RCC 7860 (cell line): ENCODE measurements around the gene NUDT21.
"Not testable (repeated sequence)": the region's sequence is repeated elsewhere in the genome, so short reads cannot be mapped to it uniquely, and the experiment has no call there.

Experiments used
- DNase-seq: peaks from one replicate; pipeline ENCODE4 v3.0.0-alpha.2; 2015; ENCODE audit warnings: low spot score
- FAIRE-seq: peaks from 2 replicates; lab custom pipeline; 2012; peaks lifted over from hg19 to GRCh38; lab: Jason Lieb, UNC

NUDT21 gene

DNA sequence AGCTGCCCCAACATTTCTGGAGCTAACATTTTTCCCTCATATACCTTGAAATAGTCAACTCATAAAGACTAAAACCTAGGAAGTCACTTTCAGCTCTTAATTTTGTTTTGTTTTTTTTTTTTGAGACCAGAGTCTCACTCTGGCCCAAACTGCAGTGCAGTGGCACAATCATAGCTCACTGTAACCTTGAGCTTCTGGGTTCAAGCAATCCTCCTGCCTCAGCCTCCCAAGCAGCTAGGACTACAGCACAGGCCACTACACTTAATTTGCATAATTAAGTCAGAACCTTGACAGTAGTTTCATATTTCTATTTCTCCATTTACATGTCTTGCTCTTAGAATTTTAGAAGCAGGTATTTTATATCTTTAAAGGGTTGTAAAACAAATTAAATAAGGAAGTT lies 30.5 kb downstream of the NUDT21 start:
- FAIRE-seq = no peak
- no peak for DNase-seq

DNA sequence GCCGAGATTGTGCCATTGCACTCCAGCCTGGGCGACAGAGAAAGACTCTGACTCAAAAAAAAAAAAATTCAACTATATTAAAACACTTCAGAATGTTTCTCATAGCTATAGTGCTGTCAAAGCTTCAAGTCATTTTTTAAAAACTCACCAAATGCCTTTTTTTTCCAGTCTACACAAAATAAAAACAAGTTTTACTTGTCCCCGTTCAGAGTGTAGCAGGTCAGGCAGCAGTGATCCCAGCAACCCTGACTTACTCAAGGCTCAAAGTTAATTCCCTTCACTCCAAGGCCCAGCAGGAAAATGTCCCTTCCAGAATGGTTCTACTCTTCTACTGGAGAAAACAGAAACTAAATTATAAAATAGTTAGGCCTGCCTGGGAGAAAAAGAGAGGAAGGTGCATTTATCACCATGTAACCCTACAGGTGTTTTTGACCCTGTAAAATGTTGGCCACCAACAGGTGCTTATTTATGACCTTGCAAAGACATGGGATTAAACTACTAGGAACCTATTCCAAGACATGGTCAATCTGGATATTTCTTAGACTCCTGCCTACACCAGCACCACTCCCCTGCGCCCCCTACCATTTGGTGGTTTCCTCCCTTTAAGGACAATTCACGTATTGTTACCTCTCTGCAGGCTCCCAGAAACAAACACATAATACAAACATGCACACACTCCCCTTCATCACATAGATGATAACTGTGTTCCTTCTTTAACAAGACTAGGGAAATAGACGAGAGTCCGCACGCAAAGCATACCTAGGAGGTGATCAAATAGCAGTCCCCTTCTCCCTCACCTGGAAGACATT lies 31.2 kb downstream of the NUDT21 start:
- FAIRE-seq = no peak

DNA sequence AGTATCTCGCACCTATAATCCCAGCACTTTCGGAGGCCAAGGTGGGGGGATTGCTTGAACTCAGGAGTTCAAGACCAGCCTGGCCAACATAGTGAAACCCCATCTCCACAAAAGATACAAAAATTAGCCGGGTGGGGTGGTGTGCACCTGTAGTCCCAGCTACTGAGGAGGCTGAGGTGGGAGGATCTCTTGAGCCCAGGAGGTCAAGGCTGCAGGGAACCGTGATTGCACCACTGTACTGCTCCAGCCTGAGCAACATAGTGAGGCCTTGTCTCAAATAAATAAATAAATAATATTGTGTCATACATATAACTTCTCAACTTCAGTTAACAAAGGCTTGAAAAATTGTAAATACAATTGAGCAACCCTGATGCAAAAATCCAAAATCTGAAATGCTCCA lies 34.0 kb downstream of the NUDT21 start:
- FAIRE-seq (no peak), DNase-seq (no peak)

More for the DNA sequence above, 31.2 kb downstream of the NUDT21 start:
- no peak for DNase-seq

DNA sequence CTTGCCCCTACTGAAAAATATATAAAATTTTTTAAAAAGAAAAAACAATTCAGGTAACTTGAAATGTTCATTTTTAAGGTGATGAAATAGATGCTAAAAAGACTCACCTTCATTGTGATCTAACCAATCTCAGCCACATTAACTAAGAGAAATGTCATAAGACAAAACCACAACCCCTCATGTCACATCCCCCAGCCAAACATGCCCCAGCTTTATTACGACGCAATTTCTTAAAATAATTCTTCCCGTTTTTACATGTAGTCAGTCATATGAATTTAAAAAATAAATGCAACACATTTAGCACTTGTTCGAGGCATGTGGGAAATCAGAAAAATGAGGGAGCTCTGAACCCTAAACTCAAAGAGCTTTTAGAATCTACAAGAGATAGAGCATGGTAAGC lies 35.3 kb downstream of the NUDT21 start:
- FAIRE-seq = no peak
- no peak for DNase-seq

DNA sequence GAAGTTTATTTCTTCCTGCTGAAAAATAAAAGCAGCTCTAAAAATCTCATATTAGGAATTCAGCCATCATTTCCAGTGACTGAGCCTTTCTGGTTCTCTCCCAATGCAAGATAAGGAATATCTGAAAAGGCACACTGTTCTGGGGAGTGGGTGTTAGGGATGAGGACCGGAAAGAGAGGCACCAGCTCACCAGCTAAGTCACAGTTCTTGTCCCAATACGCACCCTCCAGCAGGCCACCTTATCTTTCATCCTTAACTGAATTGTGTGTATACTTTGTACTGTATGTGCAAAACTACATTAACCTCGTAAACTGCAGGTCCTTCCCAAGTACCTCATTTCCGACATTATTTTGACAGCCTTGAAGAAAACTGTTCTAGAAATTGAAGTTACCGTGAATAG lies 36.8 kb downstream of the NUDT21 start:
- FAIRE-seq (no peak), DNase-seq (no peak)

DNA sequence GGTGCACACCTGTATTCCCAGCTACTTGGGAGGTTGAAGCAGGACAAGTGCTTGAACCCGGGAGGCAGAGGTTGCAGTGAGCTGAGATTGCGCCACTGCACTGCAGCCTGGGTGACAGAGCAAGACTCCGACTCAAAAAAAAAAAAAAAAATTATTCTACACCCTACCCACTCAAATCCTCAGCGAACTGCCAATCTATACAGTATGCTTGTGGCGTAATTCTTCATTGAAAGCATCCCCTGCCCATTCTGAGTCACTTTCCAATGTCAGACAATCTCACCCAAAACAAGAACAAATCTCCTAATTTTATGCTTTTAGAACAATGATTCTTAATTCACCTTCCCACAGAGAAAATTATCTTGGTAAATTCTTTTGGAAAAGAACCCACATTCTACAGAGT lies 37.8 kb downstream of the NUDT21 start:
- FAIRE-seq (no peak), DNase-seq (no peak)

DNA sequence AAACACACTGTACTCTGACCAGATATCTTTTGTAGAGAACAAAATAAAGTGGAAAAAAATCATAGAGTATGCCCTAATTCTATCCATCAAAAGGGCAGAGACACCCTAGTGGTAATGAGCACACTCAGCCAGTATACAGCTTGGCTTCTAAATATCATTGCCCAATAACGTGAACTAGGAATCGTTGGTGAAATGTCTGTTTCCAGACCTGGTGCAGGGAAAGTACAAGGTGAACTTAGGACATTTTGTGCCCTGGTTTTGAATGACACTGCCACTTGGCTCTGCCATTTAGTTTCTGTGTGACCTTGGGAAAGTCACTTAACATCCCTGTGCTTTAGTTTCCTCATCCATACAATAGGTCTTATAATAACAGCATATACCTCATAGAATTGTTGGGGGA lies 39.5 kb downstream of the NUDT21 start:
- no peak for DNase-seq
- FAIRE-seq = no peak

DNA sequence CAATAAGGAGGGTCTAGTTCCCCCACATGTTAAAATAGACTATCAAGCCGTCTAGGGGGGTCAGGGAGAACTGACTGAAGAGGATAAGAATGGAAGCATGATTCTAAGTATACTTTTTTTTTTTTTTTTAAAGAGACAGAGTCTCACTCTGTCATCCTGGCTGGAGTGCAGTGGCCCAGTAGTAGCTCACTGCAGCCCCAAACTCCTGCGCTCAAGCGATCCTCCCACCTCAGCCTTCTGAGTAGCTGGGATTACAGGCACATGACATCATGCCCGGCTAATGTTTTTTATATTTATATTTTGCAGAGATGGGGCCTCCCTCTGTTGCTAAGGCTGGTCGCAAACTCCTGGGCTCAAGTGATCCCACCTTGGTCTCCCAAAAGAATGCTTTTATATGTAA lies 40.0 kb downstream of the NUDT21 start:
- FAIRE-seq (no peak), DNase-seq (no peak)

DNA sequence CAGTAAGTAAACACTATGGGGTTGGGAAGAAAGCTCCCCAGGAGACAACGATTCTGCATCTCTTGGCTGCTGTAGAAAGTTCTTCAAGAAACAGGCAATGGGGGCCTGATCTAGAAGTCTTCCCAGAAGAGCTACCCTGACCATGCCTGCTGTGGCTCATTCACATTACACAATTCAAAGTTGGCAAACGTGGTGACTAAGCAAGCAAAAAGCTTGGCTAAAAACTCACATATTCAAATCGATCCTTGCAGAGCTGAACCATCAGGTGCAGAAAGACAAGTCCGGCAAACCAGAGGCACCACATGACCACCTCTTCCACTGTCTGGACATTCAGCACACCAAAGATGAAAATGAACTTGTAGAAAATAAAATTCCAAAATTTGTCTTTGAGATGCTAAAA lies 41.9 kb downstream of the NUDT21 start:
- DNase-seq (no peak), FAIRE-seq (no peak)

DNA sequence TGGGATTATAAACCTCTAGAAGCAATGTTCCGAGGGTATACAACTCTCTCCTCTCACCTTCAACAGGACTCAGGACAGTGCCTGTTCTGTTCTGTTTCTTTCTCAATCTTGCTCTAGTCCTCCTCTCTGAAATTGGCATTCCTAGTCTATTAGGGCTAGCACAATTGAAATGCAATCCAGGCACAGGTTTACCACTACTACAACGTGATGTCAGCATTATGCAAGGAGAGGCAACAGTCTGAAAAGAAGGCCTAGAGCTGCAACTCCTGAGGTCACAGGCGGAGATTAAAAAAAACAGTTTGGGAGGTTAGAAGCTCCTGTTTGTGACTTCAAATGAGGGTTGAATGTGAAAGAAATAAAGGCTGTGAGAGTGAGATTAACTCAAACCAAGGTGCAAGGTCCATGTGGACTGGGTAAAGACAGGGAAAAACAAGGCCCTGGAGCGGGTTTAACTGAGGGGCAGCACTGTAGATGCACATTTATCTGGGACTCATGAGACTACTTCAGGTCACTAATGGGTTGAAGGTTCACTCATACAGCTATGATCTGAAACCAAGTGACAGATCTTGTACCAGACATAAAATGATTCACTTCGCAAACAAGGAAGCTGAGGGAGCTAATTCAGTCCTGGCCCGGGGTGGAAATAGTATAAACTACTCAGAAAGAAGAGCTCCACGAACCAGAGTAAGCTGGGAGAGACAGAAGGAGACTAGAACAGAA lies 42.6 kb downstream of the NUDT21 start:
- DNase-seq = no peak
- FAIRE-seq = no peak

DNA sequence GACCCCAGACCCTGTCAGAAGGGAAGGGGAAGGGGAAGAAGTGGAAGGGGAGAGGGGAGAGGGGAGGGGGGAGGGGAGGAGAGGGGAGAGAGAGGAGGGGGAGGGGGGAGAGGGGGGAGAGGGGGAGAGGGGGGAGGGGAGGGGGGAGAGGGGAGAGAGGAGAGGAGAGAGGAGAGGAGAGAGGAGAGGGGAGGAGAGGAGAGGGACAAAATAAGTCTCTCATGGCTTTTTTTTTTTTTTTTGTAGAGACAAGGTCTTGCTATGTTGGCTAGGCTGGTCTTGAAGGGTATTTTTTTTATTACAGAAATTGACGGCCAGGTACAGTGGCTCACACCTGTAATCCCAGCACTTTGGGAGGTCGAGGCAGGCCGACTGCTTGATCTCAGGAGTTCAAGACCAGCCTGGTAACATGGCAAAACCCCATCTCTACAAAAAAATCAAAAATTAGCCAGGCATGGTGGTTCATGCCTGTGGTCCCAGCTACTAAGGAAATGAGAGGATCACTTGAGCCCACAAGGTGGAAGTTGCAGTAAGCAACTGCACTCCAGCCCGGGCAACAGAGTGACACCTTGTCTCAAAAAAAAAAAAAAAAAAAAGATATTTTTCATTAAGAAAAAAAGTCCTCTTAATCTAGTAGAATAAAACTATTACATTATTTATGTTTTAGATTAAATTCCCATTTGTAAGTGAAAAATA lies 45.0 kb downstream of the NUDT21 start:
- FAIRE-seq (no peak), DNase-seq (no peak)

DNA sequence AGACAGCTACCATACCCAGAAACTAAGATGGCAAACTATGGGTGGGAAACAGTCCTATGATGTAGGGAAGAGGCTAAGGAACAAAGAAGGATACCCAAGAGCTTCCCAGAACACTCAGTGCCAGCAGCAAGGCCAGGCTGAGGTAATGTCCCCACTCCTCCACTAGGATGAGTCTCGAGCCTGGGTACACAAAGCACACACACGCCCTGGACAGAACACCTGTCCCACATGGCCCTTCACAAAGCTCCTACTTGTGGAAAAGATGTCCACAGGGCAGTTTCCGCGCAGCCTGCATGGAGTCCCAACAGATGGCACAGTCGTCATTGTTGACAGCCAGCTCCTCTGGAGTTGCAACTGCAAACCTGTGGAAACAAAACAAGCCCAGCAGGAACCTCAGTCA lies 49.6 kb downstream of the NUDT21 start:
- FAIRE-seq = no peak

DNA sequence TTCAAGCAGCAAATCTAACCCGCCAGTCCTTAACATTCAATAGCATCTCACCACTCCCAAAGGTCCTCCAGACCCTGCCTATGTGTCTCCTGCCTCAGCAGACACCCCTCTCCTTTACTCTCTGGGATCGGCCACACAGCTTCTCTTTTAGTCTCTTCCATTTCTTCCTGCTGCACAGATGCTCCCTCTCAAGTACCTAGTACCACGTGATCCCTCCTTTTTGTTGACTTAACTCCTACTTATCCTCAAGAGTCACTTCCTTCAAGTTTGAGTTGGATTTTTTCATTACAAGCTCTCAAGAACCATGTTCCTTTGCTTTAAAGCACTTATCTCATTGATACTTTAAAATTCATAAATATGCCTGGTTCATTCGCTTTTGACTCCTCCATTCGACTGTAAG lies 50.7 kb downstream of the NUDT21 start:
- no peak for FAIRE-seq
- DNase-seq = no peak

More for the DNA sequence above, 49.6 kb downstream of the NUDT21 start:
- no peak for DNase-seq

DNA sequence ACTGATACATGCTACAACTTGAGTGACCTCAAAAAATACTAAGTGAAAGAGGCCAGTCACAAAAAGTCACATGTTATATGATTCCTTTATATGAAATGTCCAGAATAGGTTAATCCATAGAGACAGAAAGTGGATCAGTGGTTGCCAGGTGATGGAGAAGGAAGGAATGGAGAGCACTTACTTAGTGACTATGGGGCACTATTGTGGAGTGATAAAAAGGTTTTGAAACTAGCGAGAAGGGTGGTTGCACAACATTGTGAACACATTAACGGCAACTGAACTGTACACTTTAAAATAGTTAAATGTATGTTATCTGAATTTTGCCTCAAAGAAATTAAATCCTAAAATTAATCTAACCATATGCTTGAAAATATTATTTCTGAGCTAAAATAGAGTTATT lies 51.6 kb downstream of the NUDT21 start:
- no peak for FAIRE-seq

DNA sequence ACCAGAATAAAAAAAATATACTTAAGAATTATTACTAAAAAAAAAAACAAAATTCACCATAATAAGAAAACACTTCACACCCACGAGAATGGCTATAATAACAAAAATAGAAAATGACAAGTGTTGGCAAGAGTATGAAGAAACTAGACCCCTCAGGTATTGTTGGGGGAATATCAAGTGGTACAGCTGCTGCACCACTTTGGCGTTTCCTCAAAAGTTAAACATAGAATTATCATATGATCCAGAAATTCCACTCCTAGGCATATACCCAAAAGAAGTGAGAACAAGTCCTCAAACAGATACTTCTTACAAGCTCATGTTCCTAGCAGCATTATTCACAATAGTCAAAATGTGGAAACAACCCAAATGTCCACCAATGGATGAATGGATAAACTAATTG lies 52.1 kb downstream of the NUDT21 start:
- DNase-seq (no peak), FAIRE-seq (no peak)

More for the DNA sequence above, 51.6 kb downstream of the NUDT21 start:
- DNase-seq = no peak

DNA sequence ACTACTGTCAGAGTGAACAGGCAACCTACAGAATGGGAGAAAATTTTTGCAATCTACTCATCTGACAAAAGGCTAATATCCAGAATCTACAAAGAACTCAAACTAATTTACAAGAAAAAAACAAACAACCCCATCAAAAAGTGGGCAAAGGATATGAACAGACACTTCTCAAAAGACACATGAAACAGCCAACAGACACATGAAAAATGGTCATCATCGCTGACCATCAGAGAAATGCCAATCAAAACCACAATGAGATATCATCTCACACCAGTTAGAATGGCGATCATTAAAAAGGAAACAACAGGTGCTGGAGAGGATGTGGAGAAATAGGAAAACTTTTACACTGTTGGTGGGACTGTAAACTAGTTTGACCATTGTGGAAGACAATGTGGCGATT lies 54.4 kb downstream of the NUDT21 start:
- FAIRE-seq, DNase-seq: not testable (repeated sequence)

DNA sequence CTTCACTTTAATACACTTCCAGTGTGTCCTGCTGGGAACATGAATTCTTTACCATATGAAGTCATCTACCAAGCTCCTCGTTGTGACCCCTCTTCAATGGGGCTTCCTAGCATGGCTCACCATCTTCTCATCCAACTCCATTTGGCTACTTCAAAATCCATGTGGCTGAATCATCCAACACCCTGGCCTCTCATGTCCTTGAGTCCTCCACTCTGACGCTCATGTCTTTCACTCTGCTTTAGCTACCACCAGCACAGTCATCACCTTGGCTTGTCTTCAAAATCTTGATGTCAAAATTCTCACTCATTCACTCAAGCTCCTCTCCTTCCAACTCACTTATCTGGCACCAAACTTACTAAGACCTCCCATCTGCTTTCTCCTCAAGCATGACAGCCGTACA lies 61.6 kb downstream of the NUDT21 start:
- DNase-seq (peak; percentile 90), FAIRE-seq (no peak)

DNA sequence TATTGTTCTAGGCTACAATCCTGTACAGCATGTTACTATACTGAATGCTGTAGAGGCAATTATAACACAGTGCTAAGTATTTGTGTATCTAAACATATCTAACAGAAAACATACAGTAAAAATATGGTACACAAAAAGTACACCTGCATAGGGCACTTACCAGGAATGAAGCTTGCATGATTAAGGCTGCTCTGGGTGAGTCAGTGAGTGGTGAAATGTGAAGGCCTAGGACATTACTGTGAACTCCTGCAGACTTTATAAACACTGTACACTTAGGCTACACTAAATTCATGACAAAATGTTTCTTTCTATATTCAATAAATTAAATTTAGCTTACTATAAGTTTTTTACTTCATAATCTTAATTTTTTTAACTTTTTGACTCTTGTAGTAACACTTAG lies 62.9 kb downstream of the NUDT21 start:
- no peak for DNase-seq
- FAIRE-seq = no peak

DNA sequence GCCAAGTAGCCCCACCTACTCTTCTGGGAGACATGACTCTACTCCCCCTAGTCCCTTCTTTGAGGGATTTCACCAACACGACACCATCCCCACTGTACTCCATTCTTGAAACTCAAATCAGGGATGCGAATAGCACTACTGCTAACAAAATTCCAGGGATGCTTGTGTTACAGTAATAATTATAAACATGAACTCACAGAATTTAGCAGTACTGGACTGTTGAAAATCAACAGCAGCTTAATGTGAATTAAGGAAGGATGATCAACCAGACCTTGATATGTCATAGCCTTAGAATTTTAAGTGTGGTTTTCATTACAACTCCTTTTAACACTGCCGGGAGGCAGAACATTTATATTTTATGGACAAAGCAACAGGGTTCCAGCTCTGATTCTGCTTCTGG lies 63.7 kb downstream of the NUDT21 start:
- FAIRE-seq (no peak), DNase-seq (no peak)

DNA sequence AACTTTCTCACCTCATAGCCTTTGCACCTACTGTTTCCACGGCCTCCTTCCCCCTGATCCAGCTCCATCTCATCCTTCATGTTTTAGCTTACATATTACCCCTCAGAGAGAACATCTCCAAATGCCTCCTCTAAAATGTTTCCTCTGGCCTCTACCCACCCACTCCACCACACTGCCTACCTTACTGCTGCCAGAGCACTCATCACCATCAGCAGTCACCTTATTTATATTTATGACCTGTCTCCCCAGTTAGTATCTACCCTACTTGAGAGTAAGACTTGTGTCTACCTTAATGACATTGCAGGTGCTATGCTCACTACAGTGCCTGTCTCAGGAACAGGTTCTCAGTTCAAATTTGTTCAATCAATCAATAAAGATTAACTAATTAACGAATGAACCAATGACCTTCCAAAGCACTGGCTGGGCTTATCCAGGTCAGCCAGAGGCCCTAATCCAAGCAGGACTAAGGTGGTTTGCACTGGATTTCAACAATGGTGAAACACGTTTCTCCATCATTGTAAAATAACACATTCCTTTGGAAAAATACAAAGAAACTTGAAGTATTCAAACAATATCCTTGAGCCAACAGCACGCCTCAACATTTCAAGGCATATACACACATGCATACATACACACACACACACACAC lies 66.9 kb downstream of the NUDT21 start:
- FAIRE-seq (no peak), DNase-seq (no peak)

DNA sequence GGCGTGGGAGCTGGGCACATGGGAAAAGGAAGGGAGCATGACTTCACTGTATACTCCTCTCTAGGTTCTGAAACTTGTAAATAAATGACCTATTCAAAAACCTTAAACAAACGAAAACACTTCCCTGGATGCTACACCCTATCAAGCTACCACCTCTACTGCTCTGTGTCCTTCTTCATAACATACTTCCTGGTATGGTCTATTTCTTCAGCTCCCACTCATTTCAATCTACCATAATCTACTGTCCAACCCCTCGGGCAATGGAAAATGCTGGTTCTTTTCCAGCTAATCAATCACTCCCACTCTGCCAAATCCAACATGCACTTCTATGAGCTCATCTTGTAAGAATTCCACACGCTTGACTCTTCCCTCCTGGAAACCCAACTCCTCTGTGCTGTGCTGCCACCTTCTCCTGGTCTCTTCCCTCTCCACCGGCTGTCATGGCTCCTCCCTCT lies 68.2 kb downstream of the NUDT21 start:
- FAIRE-seq = no peak
- peak; percentile 24 for DNase-seq
